NCI-H2227 (cell line): Measurements from ENCODE around the gene KIF26B.

Source experiments
- DNase-seq: peaks from one replicate; lab custom pipeline; 2025; ENCODE audit not compliant: unreplicated experiment; lab: John Stamatoyannopoulos, UW

The KIF26B gene

GRCh38 chr1:245583081-245583480 is 428.3 kb downstream of the KIF26B start:
- DNase-seq = no peak

- DNase-seq = no peak
Measured at GRCh38 chr1:245583575-245584330, 429.0 kb downstream of the KIF26B start.

GRCh38 chr1:245585252-245585959 is 430.6 kb downstream of the KIF26B start:
- DNase-seq = no peak

GRCh38 chr1:245587435-245588115 is 432.8 kb downstream of the KIF26B start:
- no peak for DNase-seq

GRCh38 chr1:245588116-245588639 is 433.4 kb downstream of the KIF26B start:
- peak; percentile 69 for DNase-seq

- peak; percentile 9 for DNase-seq
Measured at GRCh38 chr1:245589316-245589715, 434.5 kb downstream of the KIF26B start.

GRCh38 chr1:245589906-245590305 is 435.1 kb downstream of the KIF26B start:
- DNase-seq = no peak

- DNase-seq = no peak
Measured at GRCh38 chr1:245590726-245591125, 435.9 kb downstream of the KIF26B start.

- DNase-seq = peak; percentile 37
Measured at GRCh38 chr1:245591346-245592188, 436.8 kb downstream of the KIF26B start.

- DNase-seq = no peak
Measured at GRCh38 chr1:245592189-245592460, 437.3 kb downstream of the KIF26B start.

GRCh38 chr1:245598524-245599305 is 443.9 kb downstream of the KIF26B start:
- no peak for DNase-seq

- no peak for DNase-seq
Measured at GRCh38 chr1:245599371-245600174, 444.8 kb downstream of the KIF26B start.

GRCh38 chr1:245600658-245601057 is 445.9 kb downstream of the KIF26B start:
- no peak for DNase-seq

GRCh38 chr1:245603311-245603865 is 448.6 kb downstream of the KIF26B start:
- DNase-seq = no peak

- DNase-seq = no peak
Measured at GRCh38 chr1:245604979-245605378, 450.2 kb downstream of the KIF26B start.

GRCh38 chr1:245605480-245606156 is 450.8 kb downstream of the KIF26B start:
- DNase-seq = no peak

GRCh38 chr1:245606157-245606725 is 451.5 kb downstream of the KIF26B start:
- no peak for DNase-seq

- DNase-seq = no peak
Measured at GRCh38 chr1:245608271-245608670, 453.5 kb downstream of the KIF26B start.
